Thyroid gland (tissue), 4 donors: ENCODE measurements around the gene ADAM12. TPM values are rescaled to one million over a fixed set of nuclear protein-coding genes. Genes with fewer than 3 reads are reported as not detected.
"Not testable (repeated sequence)": the region's sequence is repeated elsewhere in the genome, so short reads cannot be mapped to it uniquely, and the experiment has no call there.

Experiments used
- DNase-seq, 2 donors: peaks; one replicate each; pipeline ENCODE4 v3.0.0-alpha.2; 2019
- H3K27ac ChIP-seq, 3 donors: fragments of 200-600 bp; sonication (generic); 1 replicate in 2 of 3; 2 replicates in 1 of 3; pipeline ENCODE4 v1.5.1; 2016 to 2019; ENCODE audit warnings: mild to moderate bottlenecking in 1 of 3, moderate library complexity in 1 of 3
- H3K27me3 ChIP-seq: fragments of 200-600 bp; sonication (generic); one replicate; pipeline ENCODE4 v1.5.1; 2019
- H3K36me3 ChIP-seq, 2 donors: fragments of 200-600 bp; sonication (generic); one replicate each; pipeline ENCODE4 v1.5.1; 2016 to 2019
- H3K4me1 ChIP-seq, 2 donors: fragments of 200-600 bp; sonication (generic); one replicate each; pipeline ENCODE4 v1.5.1; 2017 to 2019
- H3K4me3 ChIP-seq, 3 donors: fragments of 200-600 bp; sonication (generic); replicated peaks in 1 of 3; 1 replicate in 2 of 3; 2 replicates in 1 of 3; pipeline ENCODE4 v1.5.1; 2016; ENCODE audit warnings: mild to moderate bottlenecking in 1 of 3
- H3K9me3 ChIP-seq: fragments of 200-600 bp; sonication (generic); one replicate; pipeline ENCODE4 v1.5.1; 2017
- POLR2A ChIP-seq, 2 donors: fragments of 450-650 bp; IDR thresholded peaks; one replicate each; pipeline ENCODE4 v1.6.1; 2017; ENCODE audit warnings: antibody characterized with exemption in 2 of 2, mild to moderate bottlenecking in 2 of 2, moderate library complexity in 1 of 2
- whole genome bisulfite sequencing, 2 donors: methylation state at CpG; one replicate each; pipeline ENCODE4 v1.1.5; 2017; 5-methylcytosine and 5-hydroxymethylcytosine counted together
- intact Hi-C: fragments of 100-400 bp; cut with DNase I; formaldehyde crosslinking; loops from one replicate; pipeline ENCODE4 v1.15.1; 2023
- total RNA-seq, 4 donors: library from RNA; depleted of rRNA; stranded (reverse); fragments of >200 nt; gene quantifications; one replicate each; pipeline ENCODE4 v1.2.3, GENCODE V29; 2016
- TF ChIP-seq, protein P1 (sequence below), 6 experiments: fragments of 200-600 bp in 3 of 6; fragments of 450-650 bp in 3 of 6; sonication (generic) in 3 of 6; IDR thresholded peaks; one replicate each; pipeline ENCODE4 v1.5.1; 2016 to 2019; ENCODE audit warnings: antibody characterized with exemption in 6 of 6, mild to moderate bottlenecking in 2 of 6, inconsistent platforms in 1 of 6, moderate library complexity in 1 of 6

Gene ADAM12
- total RNA-seq, 4 donors from 2014 or later, result 0.20 to 0.94 (median 0.63) TPM

DNA sequence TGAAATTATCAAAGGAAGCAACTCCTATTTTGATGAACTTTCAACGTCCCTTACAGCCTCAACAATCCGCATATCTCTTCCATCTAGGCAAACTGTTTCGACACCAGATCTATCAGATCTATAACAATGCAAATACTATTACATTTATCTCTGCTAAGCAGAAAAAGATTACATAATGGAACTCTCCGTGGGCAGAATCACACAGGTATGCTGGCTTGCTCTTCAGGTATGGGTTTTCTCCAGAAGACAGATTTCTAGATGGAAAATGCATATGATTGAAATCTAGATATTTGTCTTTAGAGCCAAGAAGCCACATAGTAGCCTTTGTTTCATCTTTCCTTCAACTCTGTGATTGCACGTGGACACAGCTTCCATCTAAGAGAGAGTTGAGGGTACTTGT lies 38.6 kb downstream of the ADAM12 start:
- intact Hi-C loops, result no loop called here
- TF ChIP-seq, protein P1, sequence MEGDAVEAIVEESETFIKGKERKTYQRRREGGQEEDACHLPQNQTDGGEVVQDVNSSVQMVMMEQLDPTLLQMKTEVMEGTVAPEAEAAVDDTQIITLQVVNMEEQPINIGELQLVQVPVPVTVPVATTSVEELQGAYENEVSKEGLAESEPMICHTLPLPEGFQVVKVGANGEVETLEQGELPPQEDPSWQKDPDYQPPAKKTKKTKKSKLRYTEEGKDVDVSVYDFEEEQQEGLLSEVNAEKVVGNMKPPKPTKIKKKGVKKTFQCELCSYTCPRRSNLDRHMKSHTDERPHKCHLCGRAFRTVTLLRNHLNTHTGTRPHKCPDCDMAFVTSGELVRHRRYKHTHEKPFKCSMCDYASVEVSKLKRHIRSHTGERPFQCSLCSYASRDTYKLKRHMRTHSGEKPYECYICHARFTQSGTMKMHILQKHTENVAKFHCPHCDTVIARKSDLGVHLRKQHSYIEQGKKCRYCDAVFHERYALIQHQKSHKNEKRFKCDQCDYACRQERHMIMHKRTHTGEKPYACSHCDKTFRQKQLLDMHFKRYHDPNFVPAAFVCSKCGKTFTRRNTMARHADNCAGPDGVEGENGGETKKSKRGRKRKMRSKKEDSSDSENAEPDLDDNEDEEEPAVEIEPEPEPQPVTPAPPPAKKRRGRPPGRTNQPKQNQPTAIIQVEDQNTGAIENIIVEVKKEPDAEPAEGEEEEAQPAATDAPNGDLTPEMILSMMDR (IDR thresholded peaks at IDR 0.05), result no peak
- TF ChIP-seq POLR2A (IDR thresholded peaks at IDR 0.05), result no peak
- DNase-seq, result no peak

DNA sequence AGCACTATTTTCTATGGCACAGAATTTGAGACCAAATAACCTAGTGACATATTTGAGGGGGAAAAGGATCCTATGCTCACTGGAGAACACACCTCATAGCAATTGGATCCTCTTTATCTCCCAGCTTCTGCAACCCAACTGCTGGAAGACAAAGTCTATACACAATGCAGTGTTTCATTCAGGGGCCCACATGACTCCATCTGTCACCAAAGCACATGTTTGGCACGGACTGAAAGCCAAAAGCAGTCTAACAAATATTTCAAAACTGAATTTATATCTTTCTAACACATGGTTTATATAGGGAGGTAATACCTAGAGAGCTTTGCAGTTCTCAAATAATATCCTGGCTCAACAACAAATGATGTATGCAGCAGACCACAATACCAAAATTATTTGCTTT lies 39.2 kb downstream of the ADAM12 start:
- Histone ChIP-seq H3K4me1 (peaks cover 0 to 14% of the 10 kb centered on the region in 2 donors), H3K27me3 (no peaks in the 10 kb centered on the region), H3K4me3 (no peak overlapping the region), H3K36me3 (no peaks in the 10 kb centered on the region), H3K9me3 (no peaks in the 10 kb centered on the region), H3K27ac (no peak overlapping the region)
- no peak for DNase-seq
- intact Hi-C loops, result no loop called here
- WGBS, 2 donors, result 70 to 72% methylated on average over 1 of the region's 1 CpG
- TF ChIP-seq POLR2A (IDR thresholded peaks at IDR 0.05), result no peak
- TF ChIP-seq, protein P1 (IDR thresholded peaks at IDR 0.05), result no peak

More for the DNA sequence above, 38.6 kb downstream of the ADAM12 start:
- WGBS, 2 donors, result 71 to 79% methylated on average over 5 of the region's 5 CpGs
- Histone ChIP-seq H3K36me3 (no peaks in the 10 kb centered on the region), H3K9me3 (no peaks in the 10 kb centered on the region), H3K27ac (no peak overlapping the region), H3K4me3 (no peak overlapping the region), H3K4me1 (peaks cover 0 to 14% of the 10 kb centered on the region in 2 donors), H3K27me3 (no peaks in the 10 kb centered on the region)

DNA sequence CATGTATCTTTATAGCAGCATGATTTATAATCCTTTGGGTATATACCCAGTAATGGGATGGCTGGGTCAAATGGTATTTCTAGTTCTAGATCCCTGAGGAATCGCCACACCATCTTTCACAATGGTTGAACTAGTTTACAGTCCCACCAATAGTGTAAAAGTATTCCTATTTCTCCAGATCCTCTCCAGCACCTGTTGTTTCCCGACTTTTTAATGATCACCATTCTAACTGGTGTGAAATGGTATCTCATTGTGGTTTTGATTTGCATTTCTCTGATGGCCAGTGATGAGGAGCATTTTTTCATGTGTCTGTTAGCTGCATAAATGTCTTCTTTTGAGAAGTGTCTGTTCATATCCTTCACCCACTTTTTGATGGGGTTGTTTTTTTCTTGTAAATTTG lies 44.8 kb downstream of the ADAM12 start:
- DNase-seq, H3K9me3 ChIP-seq, intact Hi-C loops, H3K4me3 ChIP-seq, H3K36me3 ChIP-seq, H3K27me3 ChIP-seq, H3K27ac ChIP-seq, H3K4me1 ChIP-seq: not testable (repeated sequence)
- 63 to 91% methylated on average over 2 of the region's 2 CpGs for WGBS, 2 donors

DNA sequence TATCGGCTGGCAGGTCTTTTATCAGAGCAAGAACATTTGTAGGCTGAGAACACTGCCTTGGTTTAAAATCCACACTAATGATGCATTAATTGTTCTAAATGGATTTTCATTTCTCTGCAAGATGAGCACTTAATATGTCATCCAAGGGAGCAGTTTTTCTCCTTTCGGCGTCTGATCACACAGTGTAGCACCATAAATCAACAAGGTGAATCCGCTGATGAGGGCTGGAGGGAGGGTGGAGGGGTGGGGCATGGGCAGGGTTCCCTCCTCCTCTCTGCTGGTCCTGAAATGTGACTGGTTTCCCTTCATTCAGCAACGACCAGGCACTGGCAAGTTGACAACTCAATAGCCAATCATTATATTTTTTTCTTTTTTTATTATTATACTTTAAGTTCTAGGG lies 45.6 kb downstream of the ADAM12 start:
- H3K4me1 ChIP-seq, result no peaks in the 10 kb centered on the region
- H3K4me3 ChIP-seq, result no peak overlapping the region
- H3K27ac ChIP-seq, result no peak overlapping the region
- H3K27me3 ChIP-seq, result no peaks in the 10 kb centered on the region
- intact Hi-C loops, result no loop called here
- WGBS, 2 donors, result 77 to 78% methylated on average over 5 of the region's 5 CpGs
- DNase-seq, result no peak
- no peak for TF ChIP-seq POLR2A (IDR thresholded peaks at IDR 0.05)
- TF ChIP-seq, protein P1 (IDR thresholded peaks at IDR 0.05), result no peak
- H3K9me3 ChIP-seq, result no peaks in the 10 kb centered on the region
- no peaks in the 10 kb centered on the region for H3K36me3 ChIP-seq

DNA sequence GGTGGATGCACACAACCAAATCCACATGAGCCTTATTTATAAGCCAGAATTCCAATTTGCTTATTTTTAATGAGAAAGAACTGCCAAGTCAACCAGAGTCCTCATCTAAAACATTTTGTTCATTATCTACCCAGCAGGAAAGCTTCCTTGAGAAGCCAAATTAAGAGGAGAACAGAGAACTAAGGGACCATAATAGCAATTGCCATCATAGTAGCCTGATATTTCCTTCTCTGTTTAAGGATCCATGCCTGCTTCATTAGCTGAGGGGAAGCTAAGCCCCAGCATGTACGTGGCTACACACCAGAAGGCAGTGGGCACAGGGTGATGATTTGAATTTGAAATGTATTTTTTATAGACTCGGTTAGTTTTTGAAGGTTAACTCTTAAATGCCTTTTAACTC lies 46.8 kb downstream of the ADAM12 start:
- Histone ChIP-seq H3K9me3 (no peaks in the 10 kb centered on the region), H3K36me3 (no peaks in the 10 kb centered on the region), H3K4me1 (no peaks in the 10 kb centered on the region), H3K27ac (no peak overlapping the region), H3K27me3 (no peaks in the 10 kb centered on the region), H3K4me3 (no peak overlapping the region)
- no peak for TF ChIP-seq POLR2A (IDR thresholded peaks at IDR 0.05)
- TF ChIP-seq, protein P1 (IDR thresholded peaks at IDR 0.05), result no peak
- intact Hi-C loops, result no loop called here
- no peak for DNase-seq
- 69 to 73% methylated on average over 2 of the region's 2 CpGs for WGBS, 2 donors
